Activated gamma-delta T cell treated with anti-CD3 and anti-CD28 coated beads, Interleukin-2, amount 50 U/mL, for 16 hours (primary cell): ENCODE data around the gene NCKAP5.

Experiments
- DNase-seq: peaks from one replicate; pipeline ENCODE4 v3.0.0-alpha.2; 2020; ENCODE audit warnings: low read depth

The NCKAP5 gene

GRCh38 chr2:132664096-132664495 lies 904.2 kb downstream of the NCKAP5 start:
- DNase-seq: no peak

GRCh38 chr2:132662732-132663131 lies 905.5 kb downstream of the NCKAP5 start:
- DNase-seq: no peak

GRCh38 chr2:132659331-132659730 lies 908.9 kb downstream of the NCKAP5 start:
- no peak for DNase-seq

- no peak for DNase-seq
Observed at GRCh38 chr2:132656266-132656975, 911.8 kb downstream of the NCKAP5 start.

GRCh38 chr2:132654968-132655367 lies 913.3 kb downstream of the NCKAP5 start:
- DNase-seq: no peak

GRCh38 chr2:132654335-132654734 lies 913.9 kb downstream of the NCKAP5 start:
- no peak for DNase-seq

- no peak for DNase-seq
Observed at GRCh38 chr2:132652474-132652873, 915.8 kb downstream of the NCKAP5 start.

GRCh38 chr2:132651115-132652045 lies 916.9 kb downstream of the NCKAP5 start:
- no peak for DNase-seq

- no peak for DNase-seq
Observed at GRCh38 chr2:132646540-132647108, 921.6 kb downstream of the NCKAP5 start.

- DNase-seq: no peak
Observed at GRCh38 chr2:132645722-132646539, 922.3 kb downstream of the NCKAP5 start.

- DNase-seq: no peak
Observed at GRCh38 chr2:132645176-132645575, 923.1 kb downstream of the NCKAP5 start.

GRCh38 chr2:132642415-132642814 lies 925.8 kb downstream of the NCKAP5 start:
- no peak for DNase-seq

- DNase-seq: no peak
Observed at GRCh38 chr2:132641819-132642218, 926.4 kb downstream of the NCKAP5 start.

- no peak for DNase-seq
Observed at GRCh38 chr2:132640116-132640515, 928.1 kb downstream of the NCKAP5 start.

- DNase-seq: no peak
Observed at GRCh38 chr2:132638313-132639040, 929.8 kb downstream of the NCKAP5 start.

- DNase-seq: no peak
Observed at GRCh38 chr2:132636346-132636745, 931.9 kb downstream of the NCKAP5 start.

- no peak for DNase-seq
Observed at GRCh38 chr2:132633635-132634034, 934.6 kb downstream of the NCKAP5 start.

- no peak for DNase-seq
Observed at GRCh38 chr2:132632000-132632649, 936.1 kb downstream of the NCKAP5 start.

GRCh38 chr2:132627536-132627935 lies 940.7 kb downstream of the NCKAP5 start:
- DNase-seq: no peak

- no peak for DNase-seq
Observed at GRCh38 chr2:132623096-132623839, 945.0 kb downstream of the NCKAP5 start.
